ENCODE measurements around the gene PDCL2. TPM values are rescaled to one million over a fixed set of nuclear protein-coding genes. Genes with fewer than 3 reads are reported as not detected.

PDCL2 gene
- total RNA-seq, 1 donor from 2014 or later, result not detected

DNA sequence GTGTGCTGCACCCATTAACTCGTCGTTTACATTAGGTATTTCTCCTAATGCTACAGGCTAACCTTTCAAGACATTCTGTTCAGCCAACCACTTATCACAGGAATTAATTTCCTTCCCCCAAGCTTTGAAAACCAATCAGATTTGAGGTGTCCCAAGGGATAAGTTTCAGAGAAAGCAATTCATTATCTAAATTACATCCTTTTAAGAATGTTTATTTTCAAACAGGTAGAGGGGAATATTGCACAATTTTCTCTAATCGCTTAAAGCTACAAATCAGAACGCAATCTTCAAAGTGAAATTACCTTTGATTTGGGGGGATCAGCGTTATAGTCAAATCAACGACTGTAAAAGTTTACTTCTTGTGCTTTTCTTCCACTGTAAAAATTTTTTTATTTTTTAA is 46.9 kb downstream of the PDCL2 start:
- no peak for TF ChIP-seq CTCF (conservative IDR thresholded peaks at IDR 0.05)
- Mint-ChIP-seq H3K4me3 (peak overlapping the region; percentile 96), H3K27ac (peak overlapping the region; percentile 94), H3K9me3 (no peaks in the 10 kb centered on the region), H3K36me3 (no peaks in the 10 kb centered on the region), H3K27me3 (no peaks in the 10 kb centered on the region), H3K4me1 (ENCODE audit: unreplicated experiment) (peaks cover 27% of the 10 kb centered on the region)
- no peak for DNase-seq (ENCODE audit: extremely low spot score, unreplicated experiment)

GRCh38 chr4:55543858-55544257 is 48.2 kb downstream of the PDCL2 start:
- TF ChIP-seq CTCF (conservative IDR thresholded peaks at IDR 0.05), result peak; percentile 50
- H3K27me3 Mint-ChIP-seq, result no peaks in the 10 kb centered on the region
- H3K4me1 Mint-ChIP-seq (ENCODE audit: unreplicated experiment), result peaks cover 27% of the 10 kb centered on the region
- H3K9me3 Mint-ChIP-seq, result no peaks in the 10 kb centered on the region
- peak overlapping the region; percentile 96 for H3K4me3 Mint-ChIP-seq
- DNase-seq (ENCODE audit: extremely low spot score, unreplicated experiment), result no peak
- no peak overlapping the region for H3K27ac Mint-ChIP-seq
- no peaks in the 10 kb centered on the region for H3K36me3 Mint-ChIP-seq

GRCh38 chr4:55540271-55540670 is 51.8 kb downstream of the PDCL2 start:
- Mint-ChIP-seq H3K27ac (no peak overlapping the region), H3K9me3 (no peaks in the 10 kb centered on the region), H3K4me1 (ENCODE audit: unreplicated experiment) (peaks cover 16% of the 10 kb centered on the region), H3K36me3 (peaks cover 18% of the 10 kb centered on the region), H3K4me3 (no peak overlapping the region), H3K27me3 (no peaks in the 10 kb centered on the region)
- no peak for DNase-seq (ENCODE audit: extremely low spot score, unreplicated experiment)
- TF ChIP-seq CTCF (conservative IDR thresholded peaks at IDR 0.05), result no peak

DNA sequence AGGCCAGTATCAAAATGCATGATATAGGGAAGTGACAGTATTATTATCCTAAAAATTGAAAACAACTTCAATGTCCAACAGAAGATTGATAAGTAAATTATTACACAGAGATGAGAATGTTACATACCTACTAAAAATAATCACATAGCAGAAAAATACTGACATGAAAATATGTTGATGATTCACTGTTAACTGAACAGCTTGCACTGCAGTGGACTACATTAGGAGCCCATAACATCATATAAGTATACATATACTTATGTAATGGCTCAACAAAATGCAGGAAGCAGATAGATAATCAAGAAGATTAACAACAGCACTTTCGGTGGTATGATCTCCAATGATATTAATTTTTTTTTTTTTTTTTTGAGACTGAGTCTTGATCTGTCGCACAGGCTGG is 52.4 kb downstream of the PDCL2 start:
- H3K4me1 Mint-ChIP-seq (ENCODE audit: unreplicated experiment), result peaks cover 13% of the 10 kb centered on the region
- no peak for TF ChIP-seq CTCF (conservative IDR thresholded peaks at IDR 0.05)
- no peaks in the 10 kb centered on the region for H3K27me3 Mint-ChIP-seq
- H3K4me3 Mint-ChIP-seq, result no peak overlapping the region
- H3K9me3 Mint-ChIP-seq, result no peaks in the 10 kb centered on the region
- peaks cover 18% of the 10 kb centered on the region for H3K36me3 Mint-ChIP-seq
- no peak overlapping the region for H3K27ac Mint-ChIP-seq
- no peak for DNase-seq (ENCODE audit: extremely low spot score, unreplicated experiment)

DNA sequence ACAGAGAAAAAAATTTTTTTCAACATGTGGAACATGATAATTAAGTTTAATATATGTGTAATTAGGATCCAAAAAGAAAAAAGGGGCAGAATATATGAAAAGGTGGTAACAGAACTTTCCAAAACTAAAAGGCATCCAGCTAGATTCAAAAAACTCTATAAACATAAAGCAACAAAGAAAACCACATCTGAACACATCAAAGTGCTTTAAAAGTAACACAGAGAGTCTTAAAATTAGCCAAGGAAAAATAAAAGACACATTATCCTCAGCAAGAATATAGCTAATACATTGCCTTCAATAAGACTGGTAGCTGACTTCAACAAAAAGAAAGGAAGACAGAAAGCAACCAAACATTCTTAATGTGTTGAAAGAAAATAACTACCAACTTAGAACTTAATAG is 53.5 kb downstream of the PDCL2 start:
- Mint-ChIP-seq H3K4me3 (no peak overlapping the region), H3K27me3 (no peaks in the 10 kb centered on the region), H3K4me1 (ENCODE audit: unreplicated experiment) (peaks cover 4% of the 10 kb centered on the region), H3K36me3 (peaks cover 26% of the 10 kb centered on the region), H3K27ac (no peak overlapping the region), H3K9me3 (peaks cover 8% of the 10 kb centered on the region)
- TF ChIP-seq CTCF (conservative IDR thresholded peaks at IDR 0.05), result no peak
- no peak for DNase-seq (ENCODE audit: extremely low spot score, unreplicated experiment)

DNA sequence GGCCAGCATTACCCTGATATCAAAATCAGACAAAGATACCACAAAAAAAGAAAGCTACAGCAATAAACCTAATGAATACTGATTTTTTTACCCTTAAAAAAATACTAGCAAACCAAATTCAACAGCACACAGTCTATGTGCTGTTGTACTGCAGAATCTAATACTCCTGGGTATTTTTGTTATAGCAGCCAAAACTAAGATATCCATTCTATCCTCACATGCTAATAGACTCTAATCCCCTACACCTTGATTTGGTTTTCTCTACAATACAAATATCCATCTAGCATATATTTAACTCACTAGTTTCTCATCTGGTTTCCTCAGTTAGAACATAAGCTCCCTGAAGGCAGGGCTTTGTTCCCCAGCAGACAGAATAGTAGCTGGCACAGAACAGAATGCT is 57.7 kb downstream of the PDCL2 start:
- TF ChIP-seq CTCF (conservative IDR thresholded peaks at IDR 0.05), result no peak
- Mint-ChIP-seq H3K36me3 (peaks cover 45% of the 10 kb centered on the region), H3K9me3 (peaks cover 12% of the 10 kb centered on the region), H3K27ac (no peak overlapping the region), H3K4me3 (no peak overlapping the region), H3K27me3 (no peaks in the 10 kb centered on the region), H3K4me1 (ENCODE audit: unreplicated experiment) (no peaks in the 10 kb centered on the region)
- DNase-seq (ENCODE audit: extremely low spot score, unreplicated experiment), result no peak

All from type B pancreatic cell (in vitro differentiated cells).